SK-N-MC (cell line): ENCODE results near the gene RIPOR3.

Source experiments
- DNase-seq: peaks from one replicate; pipeline ENCODE4 v3.0.0-alpha.2; 2011; ENCODE audit warnings: low read depth, low spot score
- H3K27ac ChIP-seq: fragments of 200-600 bp; sonication (generic); 2 replicates; pipeline ENCODE4 v1.5.1; 2016; ENCODE audit warnings: mixed run types
- H3K36me3 ChIP-seq: fragments of 200-600 bp; sonication (generic); 2 replicates; pipeline ENCODE4 v1.6.1; 2017; ENCODE audit warnings: antibody characterized with exemption, low read length, mixed read lengths; ENCODE audit not compliant: insufficient read depth
- H3K4me3 ChIP-seq: fragments of 200-600 bp; sonication (generic); 2 replicates; pipeline ENCODE4 v1.5.1; 2016
- H3K9ac ChIP-seq: fragments of 200-600 bp; sonication (generic); 2 replicates; pipeline ENCODE4 v1.8.0; 2017; ENCODE audit warnings: mixed run types, mixed read lengths; ENCODE audit not compliant: insufficient read length
- H3K9me3 ChIP-seq: fragments of 200-600 bp; sonication (generic); 2 replicates; pipeline ENCODE4 v1.6.1; 2017; ENCODE audit warnings: low read depth, mild to moderate bottlenecking, antibody characterized with exemption, low read length, moderate library complexity, mixed read lengths
- EZH2 ChIP-seq: fragments of 200-600 bp; sonication (generic); IDR thresholded peaks from one replicate; pipeline ENCODE4 v1.6.1; 2017; ENCODE audit warnings: antibody characterized with exemption
- FOXP2 ChIP-seq: optimal IDR thresholded peaks from 2 replicates; pipeline ENCODE3; 2011; ENCODE audit warnings: mild to moderate bottlenecking, moderate library complexity; ENCODE audit not compliant: insufficient read depth; ENCODE audit errors: extremely low read length, control extremely low read depth
- POLR2AphosphoS5 ChIP-seq: IDR thresholded peaks from 2 replicates; pipeline ENCODE4 v1.6.1; 2012; ENCODE audit warnings: mild to moderate bottlenecking, low read depth, low read length, borderline replicate concordance

Gene RIPOR3

DNA sequence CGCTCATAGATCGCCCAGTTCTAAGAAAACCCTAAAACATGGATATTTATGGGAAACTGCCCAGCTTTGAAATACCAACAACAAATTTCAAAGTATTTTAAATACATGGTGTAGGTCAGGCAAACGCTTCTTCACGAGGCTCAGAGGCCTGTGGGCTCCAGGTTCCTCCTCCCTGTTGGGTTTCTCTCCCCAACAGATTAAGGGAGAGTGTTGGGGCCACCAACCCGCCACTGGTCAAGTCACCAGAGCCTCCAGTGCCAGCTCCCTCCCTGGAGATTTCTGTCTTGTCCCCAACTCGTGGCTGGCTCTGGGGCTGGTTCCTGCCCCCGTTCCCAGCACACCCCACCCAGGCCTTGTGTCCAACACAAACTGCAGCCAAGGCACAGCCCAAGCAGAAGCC lies 93.3 kb downstream of the RIPOR3 start:
- Histone ChIP-seq H3K4me3 (no peak overlapping the region), H3K27ac (no peak overlapping the region), H3K9ac (no peak overlapping the region), H3K9me3 (no peaks in the 10 kb centered on the region), H3K36me3 (no peaks in the 10 kb centered on the region)
- TF ChIP-seq POLR2AphosphoS5 = no peak
- no peak for TF ChIP-seq EZH2
- no peak for TF ChIP-seq FOXP2
- no peak for DNase-seq

DNA sequence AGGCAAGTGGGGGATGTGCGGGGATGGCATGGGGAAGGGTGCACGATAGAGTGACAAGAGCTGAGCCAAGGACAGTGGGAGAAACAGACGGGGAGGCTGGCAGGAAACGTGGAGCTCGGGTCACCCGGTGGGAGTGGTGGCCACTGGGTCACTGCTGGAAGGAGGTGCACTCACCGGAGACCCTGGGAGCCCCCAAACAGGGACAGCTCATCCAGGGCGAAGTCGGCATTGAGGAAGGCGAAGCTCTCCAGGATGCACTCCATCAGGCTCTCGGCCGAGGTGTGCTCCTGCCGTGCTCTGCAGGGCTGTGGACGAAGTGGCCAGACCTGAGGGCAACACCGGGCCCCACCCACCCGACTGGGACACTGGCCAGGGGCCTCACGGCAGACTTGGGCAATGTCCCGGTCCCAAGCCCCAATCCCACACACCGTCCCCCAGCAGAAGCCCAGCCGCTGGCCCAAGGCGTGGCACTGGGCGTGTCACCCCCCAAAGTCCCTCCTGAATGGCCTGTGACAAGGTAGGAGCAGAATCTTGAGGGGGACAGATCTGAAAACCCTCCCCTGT lies 93.9 kb downstream of the RIPOR3 start:
- H3K9me3 ChIP-seq = no peaks in the 10 kb centered on the region
- no peaks in the 10 kb centered on the region for H3K36me3 ChIP-seq
- no peak for TF ChIP-seq EZH2
- TF ChIP-seq FOXP2 = no peak
- TF ChIP-seq POLR2AphosphoS5 = no peak
- no peak overlapping the region for H3K9ac ChIP-seq
- DNase-seq = no peak
- H3K4me3 ChIP-seq = no peak overlapping the region
- H3K27ac ChIP-seq = no peak overlapping the region

DNA sequence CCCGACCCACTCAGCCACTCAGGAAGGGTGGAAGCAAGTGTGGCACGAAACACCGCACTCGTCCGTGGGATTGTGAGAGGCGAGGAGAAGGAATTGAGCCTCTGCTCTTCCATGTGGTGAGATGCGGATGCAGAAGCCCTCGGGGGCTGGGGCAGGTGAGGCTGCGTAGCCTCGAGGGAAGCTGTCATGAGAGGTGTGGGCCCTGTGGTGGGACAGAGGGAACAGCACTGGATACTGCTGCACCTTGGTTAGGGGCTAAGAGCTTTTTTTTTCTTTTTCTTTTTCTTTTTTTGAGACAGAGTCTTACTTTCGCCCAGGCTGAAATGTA lies 94.7 kb downstream of the RIPOR3 start:
- no peaks in the 10 kb centered on the region for H3K36me3 ChIP-seq
- no peak overlapping the region for H3K27ac ChIP-seq
- no peak overlapping the region for H3K4me3 ChIP-seq
- no peak for DNase-seq
- H3K9me3 ChIP-seq = no peaks in the 10 kb centered on the region
- no peak overlapping the region for H3K9ac ChIP-seq
- TF ChIP-seq EZH2 (no peak), FOXP2 (no peak), POLR2AphosphoS5 (no peak)

DNA sequence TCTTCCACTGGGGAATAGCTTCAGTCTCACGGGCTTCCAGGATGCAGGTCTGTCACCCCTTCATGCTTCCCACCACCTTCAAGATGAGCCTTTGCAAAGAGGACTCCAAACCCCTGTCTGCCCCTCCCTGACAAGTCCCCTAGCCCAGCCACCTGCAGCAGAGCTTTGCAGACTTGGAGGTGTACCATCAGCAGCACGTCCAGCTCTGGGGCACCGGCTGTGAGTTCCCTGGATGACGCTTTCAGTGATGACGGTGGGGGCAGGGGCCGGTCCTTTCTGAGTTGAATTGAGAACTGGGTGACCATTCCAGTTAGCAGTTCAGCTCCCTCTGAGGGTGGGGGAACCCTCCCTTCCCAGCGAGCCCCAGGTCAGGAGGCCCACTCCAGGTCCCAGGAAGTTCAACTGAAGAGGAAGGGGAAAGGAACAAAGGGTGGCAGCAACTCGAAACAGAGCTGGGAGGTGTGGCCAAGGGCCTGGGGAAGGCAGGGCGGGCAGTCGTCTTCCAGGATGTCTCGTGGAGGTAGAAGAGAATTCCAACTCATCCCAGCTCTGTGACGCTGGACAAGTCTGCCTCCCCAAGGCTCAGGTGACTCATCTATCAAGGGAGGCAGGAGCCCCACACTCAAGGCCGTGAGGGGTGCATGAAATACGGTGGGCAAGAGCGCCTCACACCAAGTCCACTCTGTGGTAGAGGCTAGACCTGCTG lies 95.2 kb downstream of the RIPOR3 start:
- no peak for DNase-seq
- Histone ChIP-seq H3K9me3 (no peaks in the 10 kb centered on the region), H3K4me3 (no peak overlapping the region), H3K27ac (no peak overlapping the region), H3K9ac (no peak overlapping the region), H3K36me3 (no peaks in the 10 kb centered on the region)
- no peak for TF ChIP-seq EZH2
- no peak for TF ChIP-seq POLR2AphosphoS5
- TF ChIP-seq FOXP2 = no peak

DNA sequence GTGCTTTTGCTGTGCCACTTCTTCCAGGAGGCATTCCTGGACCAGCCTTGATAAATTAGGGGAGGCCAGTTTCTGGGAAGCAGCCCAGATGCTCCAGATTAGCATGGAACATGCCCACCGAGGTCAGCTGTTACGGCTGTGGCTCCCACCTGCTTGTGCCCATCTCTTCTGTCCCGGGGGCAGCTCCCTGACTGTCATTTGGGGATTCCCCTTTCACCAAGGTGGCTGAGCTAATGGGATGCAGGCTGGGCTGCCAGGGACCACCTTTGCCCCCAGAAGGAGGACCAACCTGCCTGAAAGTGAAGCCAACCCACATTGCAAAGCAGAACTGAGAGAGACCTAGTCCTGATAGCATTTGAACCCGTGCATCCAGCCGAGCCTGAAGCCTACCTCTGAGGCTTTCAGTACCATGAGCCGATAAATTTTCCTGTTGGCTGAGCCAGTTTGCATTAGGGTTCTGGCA lies 95.9 kb downstream of the RIPOR3 start:
- H3K9ac ChIP-seq = no peak overlapping the region
- TF ChIP-seq FOXP2 = no peak
- TF ChIP-seq EZH2 = no peak
- TF ChIP-seq POLR2AphosphoS5 = no peak
- H3K9me3 ChIP-seq = no peaks in the 10 kb centered on the region
- H3K4me3 ChIP-seq = no peak overlapping the region
- no peaks in the 10 kb centered on the region; the same call in 1 of the 2 replicates for H3K36me3 ChIP-seq
- no peak for DNase-seq
- H3K27ac ChIP-seq = no peak overlapping the region

DNA sequence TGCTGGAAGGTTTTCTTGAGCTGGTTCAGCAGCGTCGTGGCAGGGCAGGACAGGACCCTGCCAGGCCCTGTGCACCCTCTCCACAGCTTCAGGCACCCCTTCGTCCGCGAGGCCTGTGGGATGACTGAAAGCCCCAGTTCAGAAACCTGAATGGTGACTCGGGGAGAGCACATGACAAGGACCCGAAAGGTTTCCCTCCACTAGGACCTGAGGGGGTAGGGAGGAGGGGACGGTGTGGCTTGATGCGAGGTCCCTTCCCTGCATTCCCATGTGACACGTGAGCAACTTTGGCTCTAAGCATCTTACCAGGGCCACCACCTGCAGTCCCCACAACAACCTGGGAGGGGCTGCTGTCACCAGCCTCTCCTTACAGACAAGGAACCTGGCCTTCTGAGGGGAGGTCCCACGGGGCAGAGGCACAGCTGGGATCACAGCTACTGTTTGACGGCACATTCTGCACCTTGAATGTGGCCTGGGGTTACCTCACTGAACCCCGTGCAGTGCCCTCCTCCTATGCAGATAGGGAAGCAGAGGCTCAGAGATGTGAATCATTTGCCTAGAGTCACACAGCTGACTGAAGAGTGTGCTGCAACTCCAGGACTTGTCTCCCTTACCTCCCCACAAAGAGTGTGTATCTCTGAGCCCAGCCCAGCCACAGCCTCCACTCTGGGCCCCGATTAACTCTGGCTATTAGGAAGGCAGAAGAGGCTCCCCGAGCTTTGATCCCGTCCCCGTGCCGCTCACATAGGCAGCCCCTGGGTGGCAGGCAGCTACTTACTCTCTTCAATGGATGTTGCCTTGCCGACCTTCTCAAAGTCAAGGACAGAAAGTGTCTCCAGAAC lies 96.5 kb downstream of the RIPOR3 start:
- Histone ChIP-seq H3K27ac (no peak overlapping the region), H3K9ac (no peak overlapping the region)

DNA sequence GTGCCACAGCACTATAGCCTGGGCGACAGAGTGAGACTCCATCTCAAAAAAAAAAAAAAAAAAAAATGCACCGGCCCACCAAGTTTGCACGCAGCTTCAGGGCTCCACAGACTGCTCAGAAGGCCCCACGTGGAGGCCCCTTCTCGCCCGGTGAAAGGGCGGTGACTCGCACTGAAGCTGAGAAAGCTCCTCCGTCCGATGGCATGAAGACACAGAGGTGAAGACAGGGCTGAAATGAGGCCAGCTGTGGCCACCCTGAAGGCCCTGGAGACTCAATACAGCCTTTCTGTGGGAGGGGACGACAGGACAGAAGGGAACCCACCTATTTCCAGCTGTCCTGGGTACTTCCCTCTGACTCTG lies 97.1 kb downstream of the RIPOR3 start:
- Histone ChIP-seq H3K36me3 (peaks cover 3% of the 10 kb centered on the region; the same call in 1 of the 2 replicates), H3K9me3 (no peaks in the 10 kb centered on the region), H3K9ac (no peak overlapping the region), H3K4me3 (no peak overlapping the region), H3K27ac (no peak overlapping the region)
- no peak for TF ChIP-seq POLR2AphosphoS5
- no peak for TF ChIP-seq FOXP2
- no peak for TF ChIP-seq EZH2
- DNase-seq = no peak

More for the DNA sequence above, 96.5 kb downstream of the RIPOR3 start:
- TF ChIP-seq POLR2AphosphoS5 = no peak
- TF ChIP-seq FOXP2 = no peak
- no peak for TF ChIP-seq EZH2
- H3K4me3 ChIP-seq = no peak overlapping the region
- no peaks in the 10 kb centered on the region; the same call in 1 of the 2 replicates for H3K36me3 ChIP-seq
- no peaks in the 10 kb centered on the region for H3K9me3 ChIP-seq
- DNase-seq = no peak

DNA sequence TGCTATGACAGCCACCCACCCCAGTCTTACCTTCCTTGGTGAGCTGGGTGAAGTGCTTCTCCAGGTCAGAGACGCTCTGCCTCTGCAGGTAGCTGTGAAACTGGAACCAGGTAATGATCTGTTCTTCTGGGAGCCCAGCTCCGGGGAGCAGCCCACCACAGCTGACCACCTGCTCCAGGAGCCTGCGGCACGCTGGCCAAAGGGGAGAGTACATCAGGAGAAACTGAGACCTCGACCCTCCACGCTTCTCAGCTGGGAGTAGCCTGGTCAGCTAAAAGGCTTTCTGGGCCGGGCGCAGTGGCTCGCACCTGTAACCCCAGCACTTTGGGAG lies 98.4 kb downstream of the RIPOR3 start:
- DNase-seq = no peak
- H3K36me3 ChIP-seq = peaks cover 7% of the 10 kb centered on the region; the same call in 1 of the 2 replicates
- no peak overlapping the region for H3K27ac ChIP-seq
- TF ChIP-seq POLR2AphosphoS5 (no peak), EZH2 (no peak), FOXP2 (no peak)
- H3K9ac ChIP-seq = no peak overlapping the region
- no peaks in the 10 kb centered on the region for H3K9me3 ChIP-seq
- H3K4me3 ChIP-seq = no peak overlapping the region
